H9 (cell line): Measurements from ENCODE around the gene MGAT4B. TPM values are rescaled to one million over a fixed set of nuclear protein-coding genes. Genes with fewer than 3 reads are reported as not detected.

Source experiments
- DNase-seq: peaks from one replicate; pipeline ENCODE4 v3.0.0-alpha.2; 2017
- H2AFZ ChIP-seq: one replicate; pipeline ENCODE4 v1.6.1; 2013; ENCODE audit warnings: mild to moderate bottlenecking, low read length, control low read depth, moderate library complexity
- H2AK5ac ChIP-seq: 2 replicates; pipeline ENCODE4 v1.6.1; 2013; ENCODE audit warnings: low read length, control low read depth, mixed read lengths; ENCODE audit not compliant: insufficient read length
- H2BK120ac ChIP-seq: one replicate; pipeline ENCODE4 v1.6.1; 2013; ENCODE audit warnings: low read depth, mild to moderate bottlenecking, low read length, control low read depth, inconsistent platforms; ENCODE audit not compliant: poor library complexity, severe bottlenecking
- H2BK12ac ChIP-seq: 2 replicates; pipeline ENCODE4 v1.6.1; 2013; ENCODE audit warnings: low read length, control low read depth, mixed read lengths, low read depth; ENCODE audit not compliant: insufficient read length
- H2BK15ac ChIP-seq: 2 replicates; pipeline ENCODE4 v1.6.1; 2013; ENCODE audit warnings: low read depth, low read length, control low read depth
- H2BK20ac ChIP-seq: one replicate; pipeline ENCODE4 v1.6.1; 2013; ENCODE audit warnings: low read depth, mild to moderate bottlenecking, low read length, control low read depth, inconsistent platforms; ENCODE audit not compliant: poor library complexity, severe bottlenecking
- H2BK5ac ChIP-seq: 2 replicates; pipeline ENCODE4 v1.6.1; 2013; ENCODE audit warnings: low read length, control low read depth, mixed read lengths; ENCODE audit not compliant: insufficient read length
- H3K14ac ChIP-seq: 2 replicates; pipeline ENCODE4 v1.6.1; 2013; ENCODE audit warnings: low read length, control low read depth; ENCODE audit not compliant: insufficient read depth
- H3K18ac ChIP-seq: 2 replicates; pipeline ENCODE4 v1.6.1; 2013; ENCODE audit warnings: low read depth, mild to moderate bottlenecking, mixed read lengths, low read length, control low read depth; ENCODE audit not compliant: insufficient read length
- H3K23ac ChIP-seq: 2 replicates; pipeline ENCODE4 v1.6.1; 2013; ENCODE audit warnings: low read length, control low read depth, mixed read lengths, low read depth; ENCODE audit not compliant: insufficient read length
- H3K23me2 ChIP-seq: 2 replicates; pipeline ENCODE4 v1.6.1; 2013; ENCODE audit warnings: low read depth, mild to moderate bottlenecking, mixed read lengths, low read length, control low read depth; ENCODE audit not compliant: insufficient read length, poor library complexity, severe bottlenecking
- H3K27ac ChIP-seq: 2 replicates; pipeline ENCODE4 v1.5.1; 2013; ENCODE audit warnings: low read length, control low read depth, mixed read lengths, low read depth; ENCODE audit not compliant: insufficient read length
- H3K27me3 ChIP-seq: 2 replicates; pipeline ENCODE4 v1.6.1; 2013; ENCODE audit warnings: low read length, control low read depth, inconsistent platforms; ENCODE audit not compliant: insufficient read depth
- H3K4ac ChIP-seq: 2 replicates; pipeline ENCODE4 v1.6.1; 2013; ENCODE audit warnings: low read depth, mild to moderate bottlenecking, control low read depth, inconsistent platforms, low read length, moderate library complexity
- H3K4me1 ChIP-seq: 2 replicates; pipeline ENCODE4 v1.6.1; 2013; ENCODE audit warnings: low read length, control low read depth, inconsistent platforms; ENCODE audit not compliant: insufficient read depth
- H3K4me2 ChIP-seq: 2 replicates; pipeline ENCODE4 v1.6.1; 2013; ENCODE audit warnings: low read length, control low read depth, mixed read lengths; ENCODE audit not compliant: insufficient read length, insufficient read depth
- H3K56ac ChIP-seq: 2 replicates; pipeline ENCODE4 v1.6.1; 2013; ENCODE audit warnings: low read depth, mild to moderate bottlenecking, mixed read lengths, low read length, control low read depth; ENCODE audit not compliant: insufficient read length
- H3K79me1 ChIP-seq: 2 replicates; pipeline ENCODE4 v1.6.1; 2013; ENCODE audit warnings: low read depth, mild to moderate bottlenecking, moderate library complexity, low read length, control low read depth, inconsistent platforms; ENCODE audit not compliant: insufficient read depth, poor library complexity, severe bottlenecking
- H3K79me2 ChIP-seq: 2 replicates; pipeline ENCODE4 v1.6.1; 2013; ENCODE audit warnings: low read length, control low read depth, inconsistent platforms; ENCODE audit not compliant: insufficient read depth
- H3K9ac ChIP-seq: 2 replicates; pipeline ENCODE4 v1.6.1; 2013; ENCODE audit warnings: low read length, control low read depth, mixed read lengths; ENCODE audit not compliant: insufficient read length; ENCODE audit errors: extremely low read depth
- H3K9me3 ChIP-seq: one replicate; pipeline ENCODE4 v1.6.1; 2013; ENCODE audit warnings: low read depth, low read length, inconsistent platforms; ENCODE audit not compliant: control insufficient read depth
- H3T11ph ChIP-seq: one replicate; pipeline ENCODE4 v1.6.1; 2013; ENCODE audit warnings: mild to moderate bottlenecking, low read length, control low read depth, inconsistent platforms
- H4K20me1 ChIP-seq: one replicate; pipeline ENCODE4 v1.6.1; 2013; ENCODE audit not compliant: control insufficient read depth, insufficient read length, insufficient read depth
- H4K5ac ChIP-seq: 2 replicates; pipeline ENCODE4 v1.6.1; 2013; ENCODE audit warnings: low read depth, mild to moderate bottlenecking, mixed read lengths, low read length, control low read depth; ENCODE audit not compliant: insufficient read length
- H4K8ac ChIP-seq: replicated peaks from 2 replicates; pipeline ENCODE4 v1.6.1; 2013; ENCODE audit warnings: low read length, control low read depth, mixed read lengths, low read depth; ENCODE audit not compliant: insufficient read length
- H4K91ac ChIP-seq: 2 replicates; pipeline ENCODE4 v1.6.1; 2013; ENCODE audit warnings: low read depth, mild to moderate bottlenecking, moderate library complexity, mixed read lengths, low read length, control low read depth; ENCODE audit not compliant: insufficient read length
- H3K27ac Mint-ChIP-seq, 3 experiments: 2 replicates in 2 of 3; 3 replicates in 1 of 3; pipeline ENCODE4 v1.8.0; 2020 to 2021; ENCODE audit warnings: mixed read lengths in 3 of 3, mild to moderate bottlenecking in 1 of 3, moderate library complexity in 1 of 3
- H3K27me3 Mint-ChIP-seq: 2 replicates; pipeline ENCODE4 v1.8.0; 2021; ENCODE audit warnings: low read depth, mild to moderate bottlenecking, moderate library complexity, mixed read lengths
- H3K36me3 Mint-ChIP-seq, 3 experiments: 2 replicates in 2 of 3; 3 replicates in 1 of 3; pipeline ENCODE4 v1.8.0; 2020 to 2021; ENCODE audit warnings: low read depth in 3 of 3, mixed read lengths in 3 of 3; ENCODE audit not compliant: insufficient read depth in 1 of 3
- H3K4me1 Mint-ChIP-seq, 2 experiments: 2 replicates each; pipeline ENCODE4 v1.8.0; 2020; ENCODE audit warnings: mixed read lengths in 2 of 2
- H3K4me3 Mint-ChIP-seq, 2 experiments: 2 replicates in 1 of 2; 3 replicates in 1 of 2; pipeline ENCODE4 v1.8.0; 2020 to 2021; ENCODE audit warnings: mild to moderate bottlenecking in 2 of 2, mixed read lengths in 2 of 2, moderate library complexity in 1 of 2
- H3K9me3 Mint-ChIP-seq, 2 experiments: 2 replicates in 1 of 2; 3 replicates in 1 of 2; pipeline ENCODE4 v1.8.0; 2020; ENCODE audit warnings: mild to moderate bottlenecking in 2 of 2, mixed read lengths in 2 of 2, moderate library complexity in 1 of 2
- WGBS: extraction: QIAGEN DNeasy Blood & Tissue Kit; methylation state at CpG from one replicate; pipeline ENCODE4 v1.1.7; 2013; ENCODE audit warnings: missing lambda C conversion rate, low lambda C conversion rate, mixed read lengths; ENCODE audit not compliant: insufficient read length; ENCODE audit errors: extremely low coverage; 5-methylcytosine and 5-hydroxymethylcytosine counted together
- total RNA-seq: library from RNA; stranded (reverse); gene quantifications from 2 replicates; pipeline ENCODE4 v1.2.1, GENCODE V29; 2021
- TF ChIP-seq, protein P1 (sequence below): fragments of 200-600 bp; sonication (generic); conservative IDR thresholded peaks from 3 replicates; pipeline ENCODE4 v1.8.0; 2021; ENCODE audit warnings: antibody characterized with exemption, mild to moderate bottlenecking

MGAT4B gene
- total RNA-seq, 1 experiment from 2014 or later = 147 TPM

GRCh38 chr5:179823937-179824744, 17.5 kb upstream of the MGAT4B start:
- Histone ChIP-seq H3K23ac (no peak overlapping the region), H2AK5ac (no peak overlapping the region), H4K91ac (no peak overlapping the region), H3K79me2 (peaks cover 9% of the 10 kb centered on the region; the same call in 1 of the 2 replicates), H3K27ac (no peak overlapping the region), H4K20me1 (no peaks in the 10 kb centered on the region), H3K4ac (no peak overlapping the region), H3K9ac (no peak overlapping the region), H3K23me2 (no peaks in the 10 kb centered on the region), H2BK20ac (no peak overlapping the region), H2BK12ac (no peak overlapping the region), H3K4me1 (peaks cover 8% of the 10 kb centered on the region; the same call in 1 of the 2 replicates), H3K27me3 (no peaks in the 10 kb centered on the region), H3K79me1 (peaks cover 10% of the 10 kb centered on the region), H2BK120ac (no peak overlapping the region), H3K18ac (no peak overlapping the region), H3K14ac (no peak overlapping the region), H2BK5ac (no peak overlapping the region), H4K8ac (no peak overlapping the region), H2AFZ (no peak overlapping the region), H3T11ph (no peak overlapping the region), H3K4me2 (no peak overlapping the region), H3K56ac (no peak overlapping the region), H2BK15ac (no peak overlapping the region), H4K5ac (no peak overlapping the region), H3K9me3 (no peaks in the 10 kb centered on the region)
- Mint-ChIP-seq H3K36me3 (peaks cover 42 to 64% (median 63%) of the 10 kb centered on the region in 3 experiments), H3K4me3 (no peak overlapping the region), H3K27ac (peak overlapping the region in 1 of 3 experiments; percentile 7; a peak in 1 of 7 replicates), H3K4me1 (peaks cover 40 to 41% of the 10 kb centered on the region in 2 experiments), H3K27me3 (no peaks in the 10 kb centered on the region), H3K9me3 (no peaks in the 10 kb centered on the region; a peak in 1 of 5 replicates)
- WGBS = no CpG with 5 or more reads among the region's 22 CpGs
- TF ChIP-seq, protein P1, sequence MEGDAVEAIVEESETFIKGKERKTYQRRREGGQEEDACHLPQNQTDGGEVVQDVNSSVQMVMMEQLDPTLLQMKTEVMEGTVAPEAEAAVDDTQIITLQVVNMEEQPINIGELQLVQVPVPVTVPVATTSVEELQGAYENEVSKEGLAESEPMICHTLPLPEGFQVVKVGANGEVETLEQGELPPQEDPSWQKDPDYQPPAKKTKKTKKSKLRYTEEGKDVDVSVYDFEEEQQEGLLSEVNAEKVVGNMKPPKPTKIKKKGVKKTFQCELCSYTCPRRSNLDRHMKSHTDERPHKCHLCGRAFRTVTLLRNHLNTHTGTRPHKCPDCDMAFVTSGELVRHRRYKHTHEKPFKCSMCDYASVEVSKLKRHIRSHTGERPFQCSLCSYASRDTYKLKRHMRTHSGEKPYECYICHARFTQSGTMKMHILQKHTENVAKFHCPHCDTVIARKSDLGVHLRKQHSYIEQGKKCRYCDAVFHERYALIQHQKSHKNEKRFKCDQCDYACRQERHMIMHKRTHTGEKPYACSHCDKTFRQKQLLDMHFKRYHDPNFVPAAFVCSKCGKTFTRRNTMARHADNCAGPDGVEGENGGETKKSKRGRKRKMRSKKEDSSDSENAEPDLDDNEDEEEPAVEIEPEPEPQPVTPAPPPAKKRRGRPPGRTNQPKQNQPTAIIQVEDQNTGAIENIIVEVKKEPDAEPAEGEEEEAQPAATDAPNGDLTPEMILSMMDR = no peak
- DNase-seq = no peak
